ENCODE results near the gene SAP30BP.
"Not testable (repeated sequence)": the region's sequence is repeated elsewhere in the genome, so short reads cannot be mapped to it uniquely, and the experiment has no call there.

Gene SAP30BP

DNA sequence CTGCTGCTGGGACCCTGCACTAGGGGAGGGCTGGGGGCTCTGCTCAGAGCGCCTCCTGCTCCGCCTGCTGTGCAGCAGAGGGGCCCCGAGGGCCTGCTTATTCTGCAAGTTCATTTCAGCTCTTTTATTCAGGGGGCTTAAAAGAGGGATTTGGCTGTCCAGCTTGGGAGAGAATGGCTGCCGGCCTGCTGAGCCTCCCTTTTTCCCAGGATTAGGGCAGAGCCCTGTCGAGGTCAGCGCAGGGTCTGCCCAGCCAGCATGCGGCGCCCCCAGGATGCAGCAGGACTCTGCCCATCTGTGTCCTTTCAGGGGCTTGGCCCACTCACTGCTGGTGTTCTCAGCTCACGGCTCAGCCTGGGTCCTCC lies 32.8 kb upstream of the SAP30BP start:
- DNase-seq = no peak

DNA sequence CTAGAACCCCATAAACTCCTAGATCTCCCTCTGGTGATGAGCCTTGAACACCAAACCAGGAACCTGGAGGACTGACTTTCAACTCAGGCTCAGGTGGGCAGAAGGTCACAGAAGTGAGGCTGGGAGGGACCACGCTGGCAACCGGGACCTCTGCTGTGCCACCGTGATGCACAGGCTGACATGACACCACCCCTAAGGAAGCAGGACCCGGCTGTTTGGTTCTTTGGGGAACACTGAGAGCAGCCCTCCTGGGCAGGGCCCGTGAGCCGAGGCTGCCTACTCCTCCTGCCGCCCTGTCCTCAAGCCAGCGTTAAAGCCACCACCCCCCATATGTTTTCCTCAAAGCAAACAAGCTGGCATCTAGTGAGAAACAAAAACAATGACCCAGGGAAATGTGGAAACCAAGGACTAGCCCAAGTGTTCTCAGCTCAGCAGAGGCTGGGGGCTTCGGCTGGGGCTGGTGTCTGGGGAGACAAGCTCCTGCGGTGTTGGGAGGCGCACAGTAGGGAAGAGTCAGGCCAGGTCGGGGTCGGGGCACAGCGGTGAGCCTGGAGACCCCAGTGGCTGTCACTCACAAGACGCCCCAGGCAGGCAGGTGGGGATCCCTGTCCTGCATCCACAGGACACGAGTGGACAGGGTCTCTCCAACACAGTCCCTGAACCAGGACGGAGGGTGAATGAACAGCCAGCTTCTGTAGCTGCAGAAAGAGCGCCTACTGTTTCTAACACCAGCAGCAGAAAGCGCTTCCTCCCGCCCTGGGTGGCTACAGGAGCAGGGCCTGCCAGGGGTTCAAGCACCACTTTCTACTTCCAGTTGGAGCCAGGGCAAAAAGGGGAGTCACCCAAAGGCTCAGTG lies 32.2 kb upstream of the SAP30BP start:
- DNase-seq = no peak

DNA sequence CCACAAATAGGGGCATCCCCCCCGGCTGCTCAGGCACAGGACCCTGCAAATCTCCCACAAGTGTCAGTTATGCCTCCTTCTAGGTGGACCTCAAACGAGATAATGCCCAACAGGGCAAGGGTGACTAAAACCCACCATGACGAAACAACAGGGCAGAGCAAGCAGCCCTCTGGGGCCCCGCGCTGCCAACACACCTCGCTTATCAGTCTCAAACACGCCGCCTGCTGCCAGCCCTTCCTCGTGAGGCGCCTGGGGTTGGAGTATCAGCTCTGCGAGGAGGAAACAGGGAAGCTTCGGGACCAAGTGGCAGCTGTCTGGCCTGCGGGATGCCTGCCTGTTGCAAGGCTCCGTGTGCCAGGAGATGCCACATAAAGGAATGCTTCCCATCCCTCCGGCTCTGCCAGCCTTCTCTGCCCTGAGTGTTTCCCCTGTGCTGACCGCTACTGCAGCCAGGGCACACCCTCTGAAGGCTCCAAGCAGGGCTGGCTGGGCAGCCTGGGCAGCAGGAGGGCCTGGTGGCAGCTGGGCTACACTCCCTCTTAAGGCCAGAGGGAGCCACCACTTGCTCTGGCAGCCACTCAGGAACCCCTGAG lies 31.4 kb upstream of the SAP30BP start:
- no peak for DNase-seq

DNA sequence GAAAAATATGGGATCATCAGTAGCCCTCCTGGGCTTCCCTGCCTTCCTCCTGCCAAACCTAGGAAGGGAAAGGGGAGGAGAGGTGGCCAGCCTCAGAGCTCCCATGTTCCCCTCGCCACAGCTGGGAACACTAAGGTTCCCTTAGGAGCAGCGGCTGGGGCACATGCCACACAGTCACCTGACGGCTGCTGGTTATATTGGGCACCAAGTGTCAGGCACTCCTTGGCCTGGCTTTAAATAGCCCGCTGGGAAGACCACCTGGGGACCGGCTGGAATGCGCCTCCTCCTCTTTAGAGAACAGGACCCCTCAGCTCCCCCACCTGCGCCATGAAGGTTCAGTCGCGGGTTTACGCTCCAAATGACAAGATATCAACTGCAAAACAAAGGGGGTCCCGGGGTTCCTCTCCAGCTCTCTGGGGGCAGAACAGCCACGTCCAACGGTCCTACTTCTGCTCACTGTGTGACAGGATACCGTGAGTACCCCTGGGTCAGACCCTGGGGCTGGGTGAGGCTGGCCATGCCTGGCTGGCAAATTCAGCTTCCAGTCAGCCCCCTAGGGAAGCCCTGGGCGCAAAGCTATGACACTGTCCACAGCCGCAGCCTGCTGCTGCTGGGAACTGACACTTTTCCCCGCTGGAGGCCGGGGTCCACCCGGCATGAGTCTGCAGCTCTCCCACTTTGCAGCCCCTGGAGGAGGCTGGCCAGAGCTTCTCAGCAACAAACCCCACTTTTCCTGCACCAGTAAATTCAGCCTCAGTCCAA lies 30.6 kb upstream of the SAP30BP start:
- no peak for DNase-seq

DNA sequence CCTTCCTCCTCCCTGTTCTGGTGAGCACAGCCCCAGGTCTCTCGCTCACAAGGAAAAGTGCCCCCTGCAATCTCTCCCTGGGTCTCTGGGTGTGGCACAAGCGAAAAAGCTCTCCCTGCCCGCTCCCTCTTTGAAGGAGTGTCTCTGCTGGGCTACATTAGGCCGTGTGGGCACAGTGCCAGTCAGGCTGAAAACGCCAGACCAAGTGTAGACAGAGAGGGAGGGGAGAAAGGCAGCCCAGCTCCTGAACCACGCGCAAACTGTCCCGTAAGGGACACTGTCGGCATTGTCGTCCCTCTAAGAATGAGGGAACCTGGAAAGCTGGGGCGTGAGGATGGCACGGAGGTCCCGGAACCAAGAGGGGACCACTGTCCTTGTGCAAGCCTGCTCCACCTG lies 30.0 kb upstream of the SAP30BP start:
- DNase-seq = no peak

DNA sequence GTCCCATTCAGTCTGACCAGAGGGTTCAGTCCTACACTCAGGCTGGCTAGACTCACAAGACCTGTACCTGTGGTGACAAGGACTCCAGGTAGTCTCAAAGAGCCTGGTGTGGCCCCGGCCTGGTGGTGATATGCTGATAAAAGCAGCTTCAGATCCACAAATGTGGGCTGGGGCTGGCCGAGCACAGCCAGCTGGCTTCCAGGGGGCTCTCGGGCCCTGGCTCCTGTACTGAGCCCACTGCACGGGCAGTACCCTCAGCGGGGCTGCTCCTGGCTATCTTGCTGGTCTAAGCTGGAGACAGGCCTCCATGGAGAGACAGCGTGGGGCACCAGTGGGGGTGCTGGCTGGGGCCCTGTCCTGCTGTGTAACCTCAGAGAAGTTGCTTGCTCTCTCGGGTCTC lies 29.6 kb upstream of the SAP30BP start:
- DNase-seq = no peak

DNA sequence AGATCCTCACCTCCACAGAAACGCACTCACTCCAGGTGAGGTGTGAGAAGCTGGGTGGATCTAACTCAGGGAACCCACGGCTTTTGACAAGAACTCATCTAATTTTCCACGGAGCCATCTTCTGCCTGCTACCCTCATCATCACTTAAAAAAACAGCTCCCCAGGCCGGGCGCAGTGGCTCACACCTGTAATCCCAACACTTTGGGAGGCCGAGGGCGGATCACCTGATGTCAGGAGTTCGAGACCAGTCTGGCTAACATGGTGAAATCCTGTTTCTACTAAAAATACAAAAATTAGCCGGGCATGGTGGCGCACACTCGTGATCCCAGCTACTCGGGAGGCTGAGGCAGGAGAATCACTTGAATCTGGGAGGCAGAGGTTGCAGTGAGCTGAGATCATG lies 29.1 kb upstream of the SAP30BP start:
- not testable (repeated sequence) for DNase-seq

DNA sequence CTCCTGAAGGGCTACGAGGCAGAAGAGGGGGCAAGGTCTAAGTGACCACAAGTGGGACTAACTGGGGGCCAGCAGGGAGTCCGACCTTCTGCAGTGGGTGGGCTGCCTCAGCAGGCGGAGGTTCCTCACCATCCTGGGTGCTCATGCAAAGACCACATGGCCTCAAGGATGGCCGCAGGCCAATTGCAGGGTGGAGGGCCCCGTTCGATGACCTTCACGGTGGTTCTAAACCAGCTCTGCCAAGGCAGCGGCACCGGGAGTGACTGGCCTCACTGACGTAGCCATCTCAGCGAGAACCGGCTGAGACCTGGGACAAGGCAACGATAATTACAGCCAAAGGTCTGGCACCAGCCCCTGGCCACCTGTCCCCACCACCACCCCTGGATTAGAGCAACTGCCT lies 28.2 kb upstream of the SAP30BP start:
- DNase-seq = no peak

DNA sequence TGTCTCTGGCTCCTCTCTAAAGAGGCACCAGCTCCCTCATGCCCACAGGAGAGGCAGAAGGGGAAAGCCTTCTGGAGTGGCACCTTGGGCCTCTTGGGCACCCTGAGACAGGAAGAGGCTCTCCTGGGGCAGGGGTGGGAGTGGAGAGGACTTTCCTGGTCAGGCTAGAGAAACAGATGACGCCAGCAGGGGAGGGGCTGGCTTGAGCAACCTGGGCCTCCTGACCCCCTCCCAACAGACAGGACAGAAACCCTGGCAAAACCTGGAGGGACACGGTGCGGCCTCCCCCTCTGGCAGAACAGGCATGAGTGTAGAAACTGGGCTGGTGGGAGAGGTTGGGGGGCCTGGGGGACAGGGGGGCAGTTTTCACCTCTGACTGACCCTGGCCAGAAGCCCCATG lies 27.8 kb upstream of the SAP30BP start:
- DNase-seq = no peak

DNA sequence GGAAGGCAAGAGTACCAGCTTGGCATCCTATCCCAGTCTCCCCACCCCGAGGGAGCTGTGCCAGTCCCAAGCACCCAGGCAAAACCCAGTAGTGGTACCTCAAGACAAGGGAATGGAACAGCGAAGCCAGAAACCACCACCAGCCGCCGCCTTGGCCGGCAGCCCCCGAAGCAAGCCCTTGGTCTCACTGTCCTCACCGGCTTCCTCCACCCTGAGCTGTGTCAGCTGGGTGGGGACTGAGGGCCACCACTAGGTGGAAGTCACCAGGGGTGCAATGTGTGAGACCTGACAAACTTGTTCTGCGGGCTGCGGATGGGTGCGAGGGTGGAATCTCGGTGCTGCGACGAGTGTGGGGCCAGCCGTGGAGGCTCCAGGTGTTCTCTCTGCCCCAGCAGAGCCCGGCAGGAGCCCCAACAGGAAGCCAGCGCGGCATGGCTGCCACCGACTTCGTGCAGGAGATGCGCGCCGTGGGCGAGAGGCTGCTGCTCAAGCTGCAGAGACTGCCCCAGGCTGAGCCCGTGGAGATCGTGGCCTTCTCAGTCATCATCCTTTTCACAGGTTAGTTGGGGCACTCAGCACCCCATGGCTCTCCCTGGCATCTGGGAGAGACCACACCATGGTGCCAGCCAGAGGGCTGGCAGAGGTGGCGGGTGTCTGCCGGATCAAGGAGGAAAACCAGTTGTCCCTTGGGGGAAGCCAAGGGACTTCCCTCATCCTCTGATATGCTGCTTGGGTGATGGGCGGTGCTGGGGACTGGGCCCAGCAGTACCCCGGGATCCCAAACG lies 27.2 kb upstream of the SAP30BP start:
- no peak for DNase-seq

DNA sequence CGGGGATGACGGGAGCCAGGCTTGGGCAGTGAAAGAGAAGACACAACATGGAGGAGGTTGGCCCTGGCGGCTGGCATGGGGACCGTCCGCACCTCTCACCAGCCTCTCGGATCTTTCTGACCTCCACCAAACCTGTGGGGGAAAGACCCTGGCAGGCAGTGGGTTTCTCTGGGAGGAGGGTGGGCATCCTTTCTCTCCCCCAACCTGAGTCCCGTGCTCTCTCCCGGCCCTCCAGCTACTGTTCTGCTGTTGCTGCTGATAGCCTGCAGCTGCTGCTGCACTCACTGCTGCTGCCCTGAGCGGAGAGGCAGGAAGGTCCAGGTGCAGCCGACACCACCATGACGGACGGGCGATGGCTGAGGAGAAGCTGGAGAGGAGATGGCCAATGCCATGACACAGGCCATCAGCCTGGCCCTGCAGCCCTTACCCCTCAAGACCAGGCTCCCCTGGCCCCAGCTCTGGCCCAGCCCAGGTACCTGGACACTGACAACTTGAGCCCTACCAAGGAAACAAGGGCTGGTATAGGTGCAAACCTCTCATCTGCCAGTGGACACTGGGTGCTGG lies 26.5 kb upstream of the SAP30BP start:
- no peak for DNase-seq

DNA sequence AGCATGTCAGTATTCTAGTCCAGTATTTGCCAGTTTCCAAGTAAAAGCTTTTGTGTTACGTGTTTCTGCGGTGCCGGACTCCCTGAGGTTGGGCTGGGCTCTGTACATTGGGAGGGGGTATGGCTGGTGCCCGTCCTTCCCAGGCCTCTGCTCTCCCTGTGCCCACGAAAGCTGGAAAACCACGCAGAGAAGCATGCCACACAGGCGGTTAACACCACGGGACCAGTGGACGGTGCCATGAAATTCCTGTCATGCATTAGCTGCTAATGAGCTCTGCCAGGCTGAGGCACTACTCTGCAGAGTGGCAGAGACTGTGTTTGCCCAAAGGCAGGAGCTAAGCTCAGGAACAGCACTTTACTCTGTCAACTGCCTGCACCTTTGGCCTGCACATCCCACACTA lies 25.8 kb upstream of the SAP30BP start:
- no peak for DNase-seq

DNA sequence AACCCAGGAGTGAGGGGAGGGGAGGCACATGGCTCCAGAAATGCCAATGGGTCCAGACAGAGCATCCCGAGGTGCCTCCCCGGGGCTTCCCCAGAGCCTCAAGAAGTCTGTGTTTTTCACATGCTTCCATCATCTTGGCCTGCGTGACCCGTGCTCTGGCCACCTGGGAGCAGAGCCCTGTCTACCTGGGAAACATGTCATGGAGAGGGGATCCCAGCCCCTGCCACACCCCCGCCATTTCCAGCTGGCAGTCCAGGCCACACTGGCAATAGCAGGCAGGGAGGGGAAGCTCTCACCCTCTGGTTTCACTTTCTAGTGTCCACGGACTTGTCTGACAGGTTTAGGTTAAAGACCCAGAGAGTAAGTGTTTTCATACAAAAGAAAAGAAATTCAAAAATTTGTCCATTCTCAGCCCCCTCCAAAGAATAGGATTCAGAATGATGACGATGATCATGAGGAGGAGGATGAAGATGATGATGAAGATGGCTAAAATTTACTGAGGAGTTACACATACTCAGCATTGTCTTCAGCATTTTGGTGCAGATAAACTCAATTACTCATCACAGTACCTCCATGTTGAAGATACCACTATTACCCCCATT lies 24.9 kb upstream of the SAP30BP start:
- no peak for DNase-seq

DNA sequence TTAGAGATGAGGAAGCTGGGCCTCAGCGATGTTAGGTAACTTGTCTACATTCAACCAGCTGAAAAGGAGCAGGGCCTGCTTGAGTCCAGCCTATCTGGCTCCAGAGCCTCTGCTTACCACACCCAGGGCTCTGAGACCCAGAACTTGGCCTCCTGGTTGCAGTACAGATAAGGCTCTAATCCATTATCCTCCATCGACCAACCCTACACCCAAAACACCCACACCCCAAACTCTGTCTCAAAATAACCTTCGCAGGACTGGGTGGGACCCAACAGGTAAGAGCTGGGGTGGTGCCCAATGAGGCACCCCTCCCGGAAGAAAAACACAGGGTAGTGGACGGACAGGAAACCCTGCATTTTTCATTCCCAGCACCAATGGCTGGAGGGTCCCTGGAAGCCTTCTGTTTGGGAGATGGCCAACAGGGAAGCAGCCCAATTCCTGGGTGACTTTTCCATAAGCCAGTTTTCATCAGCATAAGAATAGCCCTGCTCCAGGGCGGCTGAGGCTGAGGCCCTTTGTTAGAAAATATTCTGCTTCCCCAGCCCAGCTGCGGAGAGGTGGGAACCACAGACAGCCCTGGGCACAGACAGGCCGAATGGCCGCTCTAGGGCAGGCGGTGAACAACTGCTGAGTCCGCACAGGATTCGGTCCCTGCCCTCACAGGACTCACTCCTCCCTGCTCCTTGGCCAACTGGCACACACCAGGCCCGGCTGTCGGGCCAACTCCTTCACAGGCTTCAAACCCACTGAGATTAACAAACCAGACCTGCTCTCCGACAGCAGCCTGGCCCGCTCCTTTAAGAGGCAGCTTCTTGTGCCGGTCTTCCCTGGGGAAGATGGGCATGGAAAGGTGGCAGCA lies 24.1 kb upstream of the SAP30BP start:
- no peak for DNase-seq

DNA sequence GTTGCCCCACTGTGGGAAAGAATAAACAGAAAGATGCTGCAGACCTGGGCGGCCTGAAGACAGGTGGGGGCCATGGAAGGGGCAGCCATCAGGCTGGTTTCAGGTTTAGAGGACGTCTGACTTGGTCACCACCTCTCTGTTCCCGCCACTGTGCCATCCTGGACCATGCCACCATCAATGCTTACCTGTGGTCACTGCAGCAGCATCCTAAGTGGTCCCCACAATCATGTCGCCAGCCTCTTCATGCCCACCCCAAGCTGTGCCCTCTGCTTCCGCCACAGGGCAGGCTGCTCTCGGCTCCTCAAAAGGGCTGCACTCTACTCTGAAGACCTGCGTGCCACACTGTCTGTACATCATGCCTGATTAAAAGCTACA lies 23.5 kb upstream of the SAP30BP start:
- no peak for DNase-seq

DNA sequence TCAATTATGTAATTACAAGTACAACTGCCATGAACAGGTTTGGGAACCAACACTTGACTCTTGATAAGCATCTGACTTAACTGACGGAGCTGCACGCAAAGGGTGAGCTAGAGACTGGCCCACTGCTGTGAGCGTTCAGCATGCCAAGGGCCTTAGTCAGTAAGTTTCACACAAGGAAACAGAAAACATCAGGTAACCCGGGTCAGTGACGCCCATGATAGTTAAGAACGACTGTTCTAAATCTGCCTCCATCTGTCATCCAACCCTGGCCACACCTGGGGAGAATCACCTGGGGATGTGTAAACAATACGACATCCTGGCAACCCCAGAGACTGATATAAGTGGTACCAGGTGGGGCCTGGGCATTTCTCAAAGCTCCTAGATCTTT lies 21.6 kb upstream of the SAP30BP start:
- DNase-seq = no peak

DNA sequence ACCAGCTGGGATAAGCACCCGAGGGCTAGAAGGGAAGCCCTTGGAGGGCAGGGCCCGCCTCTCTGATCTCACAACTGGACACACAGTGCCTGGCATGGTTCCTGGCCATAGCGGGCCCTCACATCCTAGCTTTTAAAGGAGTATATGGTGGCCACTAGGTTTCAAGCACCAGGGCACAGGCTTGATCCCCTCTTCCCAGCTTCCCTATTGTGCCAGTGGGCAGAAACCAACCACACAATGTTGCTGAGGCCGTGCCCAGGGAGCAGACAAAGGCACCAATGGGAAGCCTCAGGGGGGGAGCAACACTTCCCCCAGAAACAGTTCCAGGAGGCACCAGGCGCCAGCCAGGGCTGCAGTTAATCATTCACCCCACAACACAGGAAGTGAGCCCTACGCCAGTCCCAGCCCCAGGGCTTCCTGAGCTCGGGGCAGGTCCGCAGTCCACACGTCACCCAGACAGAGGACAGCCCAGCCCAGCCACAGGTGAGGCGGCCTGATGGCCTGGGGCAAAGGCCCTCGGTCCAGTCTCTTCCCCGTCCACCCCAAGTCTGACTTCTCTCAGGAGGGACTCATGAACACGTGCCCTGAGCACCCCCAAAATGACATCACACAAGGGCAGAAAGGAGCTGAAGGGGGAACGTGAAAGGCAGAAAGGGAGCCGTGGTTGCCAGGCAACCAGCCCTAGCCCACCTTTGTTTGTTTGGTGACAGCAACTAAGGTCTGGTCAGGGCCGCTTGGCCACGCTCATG lies 21.1 kb upstream of the SAP30BP start:
- DNase-seq = no peak

DNA sequence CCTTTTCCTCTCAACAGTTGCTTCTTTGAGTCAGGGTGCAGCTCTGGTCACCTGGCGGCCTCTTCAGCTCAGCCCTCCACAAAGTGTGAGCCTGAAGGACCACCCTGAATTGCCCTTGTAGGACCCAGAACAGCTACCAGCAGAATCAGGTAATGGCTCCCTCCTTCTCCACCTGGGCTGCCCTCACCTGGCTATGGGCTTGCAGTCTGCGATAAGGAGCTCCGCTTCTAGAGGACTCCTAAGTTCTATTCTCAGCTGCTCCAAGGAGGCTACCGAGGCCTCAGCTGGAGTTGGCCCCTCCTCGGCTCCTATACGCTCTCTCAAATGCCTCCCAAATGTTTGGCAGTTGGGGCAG lies 20.5 kb upstream of the SAP30BP start:
- DNase-seq = no peak

DNA sequence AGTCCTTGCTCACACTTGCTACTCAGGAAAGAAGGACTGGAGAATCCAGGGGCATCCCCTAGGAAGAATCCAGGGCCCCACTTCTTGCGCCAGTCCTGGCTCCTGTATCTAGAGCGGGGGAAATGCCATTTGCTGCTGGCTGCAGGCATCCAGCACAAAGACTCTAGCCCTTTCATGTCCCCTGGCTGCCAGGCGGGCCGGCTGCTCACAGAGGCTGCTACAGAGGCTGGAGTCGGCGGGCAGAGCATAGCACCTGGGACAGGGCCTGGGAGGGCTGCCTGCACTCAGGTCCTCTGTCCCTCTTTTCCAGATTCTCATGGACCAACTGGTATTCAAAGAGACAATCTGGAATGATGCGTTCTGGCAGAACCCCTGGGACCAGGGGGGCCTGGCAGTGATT lies 20.1 kb upstream of the SAP30BP start:
- no peak for DNase-seq

DNA sequence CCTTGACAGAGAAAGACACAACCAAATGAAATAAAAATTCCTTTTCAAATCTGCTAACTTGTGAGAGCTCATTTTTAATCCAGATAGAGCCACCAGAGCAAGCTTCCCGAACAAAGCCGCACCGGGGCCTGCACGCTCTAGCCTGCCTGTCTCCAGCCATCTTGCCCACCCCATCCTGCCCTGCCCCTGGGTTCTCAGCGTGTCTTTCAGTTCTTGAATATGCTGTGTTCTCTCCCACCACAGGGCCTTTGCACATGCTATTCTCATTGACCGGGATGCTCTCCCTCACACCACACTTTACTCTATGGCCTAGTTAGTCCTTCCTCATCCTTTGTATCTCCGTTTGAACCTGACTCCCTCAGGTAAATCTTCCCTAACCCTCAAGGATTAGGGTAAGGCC lies 19.2 kb upstream of the SAP30BP start:
- DNase-seq = no peak

DNA sequence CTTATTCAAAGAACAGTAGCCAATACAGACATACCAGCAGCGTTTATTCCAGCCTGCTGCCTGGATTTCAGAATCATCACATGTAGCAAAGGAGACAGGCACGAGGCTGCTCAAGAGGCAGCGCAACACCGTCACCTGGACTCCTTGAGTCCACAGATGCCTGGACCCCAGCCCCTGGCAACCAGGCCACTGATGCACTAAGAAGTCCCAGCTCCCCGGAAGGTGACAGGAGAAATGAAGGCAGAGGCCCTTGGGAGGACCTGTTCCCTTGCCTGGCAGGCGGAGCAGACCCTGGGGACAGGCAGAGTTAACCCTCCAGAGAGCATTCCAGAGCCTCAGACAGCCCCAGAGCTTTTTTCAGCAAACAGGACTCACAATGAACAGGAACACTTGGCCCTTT lies 17.5 kb upstream of the SAP30BP start:
- no peak for DNase-seq
